SK-N-MC (cell line): ENCODE measurements around the gene DLD.
"Not testable (repeated sequence)": the region's sequence is repeated elsewhere in the genome, so short reads cannot be mapped to it uniquely, and the experiment has no call there.

ENCODE experiments used
- DNase-seq: peaks from one replicate; pipeline ENCODE4 v3.0.0-alpha.2; 2011; ENCODE audit warnings: low read depth, low spot score
- H3K27ac ChIP-seq: fragments of 200-600 bp; sonication (generic); 2 replicates; pipeline ENCODE4 v1.5.1; 2016; ENCODE audit warnings: mixed run types
- H3K36me3 ChIP-seq: fragments of 200-600 bp; sonication (generic); 2 replicates; pipeline ENCODE4 v1.6.1; 2017; ENCODE audit warnings: antibody characterized with exemption, low read length, mixed read lengths; ENCODE audit not compliant: insufficient read depth
- H3K4me3 ChIP-seq: fragments of 200-600 bp; sonication (generic); 2 replicates; pipeline ENCODE4 v1.5.1; 2016
- H3K9ac ChIP-seq: fragments of 200-600 bp; sonication (generic); 2 replicates; pipeline ENCODE4 v1.8.0; 2017; ENCODE audit warnings: mixed run types, mixed read lengths; ENCODE audit not compliant: insufficient read length
- H3K9me3 ChIP-seq: fragments of 200-600 bp; sonication (generic); 2 replicates; pipeline ENCODE4 v1.6.1; 2017; ENCODE audit warnings: low read depth, mild to moderate bottlenecking, antibody characterized with exemption, low read length, moderate library complexity, mixed read lengths
- EZH2 ChIP-seq: fragments of 200-600 bp; sonication (generic); IDR thresholded peaks from one replicate; pipeline ENCODE4 v1.6.1; 2017; ENCODE audit warnings: antibody characterized with exemption
- FOXP2 ChIP-seq: optimal IDR thresholded peaks from 2 replicates; pipeline ENCODE3; 2011; ENCODE audit warnings: mild to moderate bottlenecking, moderate library complexity; ENCODE audit not compliant: insufficient read depth; ENCODE audit errors: extremely low read length, control extremely low read depth
- POLR2AphosphoS5 ChIP-seq: IDR thresholded peaks from 2 replicates; pipeline ENCODE4 v1.6.1; 2012; ENCODE audit warnings: mild to moderate bottlenecking, low read depth, low read length, borderline replicate concordance

Gene DLD

DNA sequence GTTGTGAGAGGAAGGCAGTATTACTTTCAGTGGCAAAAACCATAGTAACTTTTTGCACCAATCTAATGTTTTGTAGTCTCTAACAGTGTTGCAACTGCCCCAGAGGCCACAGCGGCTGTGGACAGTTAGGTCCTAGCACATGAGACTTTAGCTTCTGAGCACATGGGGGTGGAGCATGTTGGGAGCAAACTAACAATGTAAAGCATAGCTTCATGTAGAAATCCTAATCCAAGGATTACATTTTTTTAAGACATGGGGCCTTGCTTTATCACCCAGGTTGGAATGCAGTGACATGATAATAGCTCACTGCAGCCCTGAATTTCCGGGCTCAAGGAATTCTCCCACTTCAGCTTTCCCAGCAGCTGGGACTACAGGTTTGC lies 62.9 kb downstream of the DLD start:
- H3K36me3 ChIP-seq, result peaks cover 97% of the 10 kb centered on the region
- H3K4me3 ChIP-seq, result no peak overlapping the region
- TF ChIP-seq EZH2 (no peak), POLR2AphosphoS5 (no peak), FOXP2 (no peak)

DNA sequence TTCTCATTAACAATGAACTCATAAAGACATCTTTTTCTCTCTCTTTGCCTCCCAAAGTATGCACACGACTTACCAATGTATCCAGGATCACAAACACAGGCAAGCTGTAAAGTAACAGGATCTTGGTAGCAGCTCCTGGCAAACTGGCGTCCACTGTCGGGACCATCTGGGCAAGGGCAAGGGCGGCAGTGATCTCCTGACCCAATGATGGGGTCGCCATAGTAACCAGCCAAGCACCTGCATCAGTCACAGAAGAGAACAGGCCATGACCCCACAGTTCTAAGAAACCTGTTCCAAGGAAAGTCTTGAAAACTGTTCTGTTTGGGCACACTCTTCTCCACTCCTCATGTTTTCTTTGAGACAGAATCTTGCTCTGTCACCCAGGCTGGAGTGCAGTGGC lies 64.4 kb downstream of the DLD start:
- H3K4me3 ChIP-seq, result no peak overlapping the region
- peaks cover 97% of the 10 kb centered on the region for H3K36me3 ChIP-seq
- DNase-seq, result no peak

More for the DNA sequence above, 62.9 kb downstream of the DLD start:
- Histone ChIP-seq H3K9me3 (no peaks in the 10 kb centered on the region), H3K9ac (no peak overlapping the region), H3K27ac (no peak overlapping the region)
- DNase-seq, result no peak

DNA sequence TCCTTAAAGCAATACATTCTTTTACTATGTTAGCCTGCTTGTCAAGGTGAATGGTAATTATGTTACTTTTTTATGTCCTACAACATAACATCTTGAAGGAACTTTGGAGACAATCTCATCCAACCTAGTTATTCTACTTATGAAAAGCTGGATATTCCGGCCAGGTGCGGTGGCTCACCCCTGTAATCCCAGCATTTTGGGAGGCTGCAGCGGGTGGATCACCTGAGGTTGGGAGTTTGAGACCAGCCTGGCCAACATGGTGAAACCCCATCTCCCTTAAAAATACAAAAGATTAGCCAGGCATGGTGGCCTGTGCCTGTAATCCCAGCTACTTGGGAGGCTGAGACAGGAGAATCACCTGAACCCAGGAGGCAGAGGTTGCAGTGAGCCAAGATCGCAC lies 66.0 kb downstream of the DLD start:
- not testable (repeated sequence) for DNase-seq, H3K9ac ChIP-seq, H3K27ac ChIP-seq, H3K4me3 ChIP-seq, H3K9me3 ChIP-seq
- peaks cover 97% of the 10 kb centered on the region for H3K36me3 ChIP-seq

More for the DNA sequence above, 64.4 kb downstream of the DLD start:
- no peaks in the 10 kb centered on the region for H3K9me3 ChIP-seq
- no peak overlapping the region for H3K9ac ChIP-seq
- H3K27ac ChIP-seq, result no peak overlapping the region
- TF ChIP-seq POLR2AphosphoS5, result no peak
- no peak for TF ChIP-seq EZH2
- TF ChIP-seq FOXP2, result no peak

DNA sequence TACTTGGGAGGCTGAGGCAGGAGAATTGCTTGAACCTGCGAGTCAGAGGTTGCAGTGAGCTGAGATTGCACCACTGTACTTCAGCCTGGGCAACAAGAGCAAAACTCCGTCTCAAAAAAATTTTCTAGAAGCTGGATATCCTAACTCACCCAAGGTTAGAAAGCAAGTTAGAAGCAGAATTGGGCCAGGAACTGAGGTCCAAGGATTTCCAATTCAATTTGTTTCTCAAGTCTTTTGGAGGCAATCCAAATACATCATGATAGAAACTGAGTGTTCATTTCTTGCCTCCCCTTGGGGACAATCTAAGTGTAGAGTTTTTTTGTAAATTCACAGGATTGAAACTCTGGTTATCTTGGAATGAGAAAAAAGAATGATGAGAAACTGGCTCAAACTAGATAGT lies 66.5 kb downstream of the DLD start:
- H3K27ac ChIP-seq, result no peak overlapping the region
- peaks cover 95% of the 10 kb centered on the region for H3K36me3 ChIP-seq
- TF ChIP-seq EZH2 (no peak), FOXP2 (no peak), POLR2AphosphoS5 (no peak)
- no peak for DNase-seq
- H3K9ac ChIP-seq, result no peak overlapping the region
- H3K9me3 ChIP-seq, result no peaks in the 10 kb centered on the region
- no peak overlapping the region for H3K4me3 ChIP-seq

DNA sequence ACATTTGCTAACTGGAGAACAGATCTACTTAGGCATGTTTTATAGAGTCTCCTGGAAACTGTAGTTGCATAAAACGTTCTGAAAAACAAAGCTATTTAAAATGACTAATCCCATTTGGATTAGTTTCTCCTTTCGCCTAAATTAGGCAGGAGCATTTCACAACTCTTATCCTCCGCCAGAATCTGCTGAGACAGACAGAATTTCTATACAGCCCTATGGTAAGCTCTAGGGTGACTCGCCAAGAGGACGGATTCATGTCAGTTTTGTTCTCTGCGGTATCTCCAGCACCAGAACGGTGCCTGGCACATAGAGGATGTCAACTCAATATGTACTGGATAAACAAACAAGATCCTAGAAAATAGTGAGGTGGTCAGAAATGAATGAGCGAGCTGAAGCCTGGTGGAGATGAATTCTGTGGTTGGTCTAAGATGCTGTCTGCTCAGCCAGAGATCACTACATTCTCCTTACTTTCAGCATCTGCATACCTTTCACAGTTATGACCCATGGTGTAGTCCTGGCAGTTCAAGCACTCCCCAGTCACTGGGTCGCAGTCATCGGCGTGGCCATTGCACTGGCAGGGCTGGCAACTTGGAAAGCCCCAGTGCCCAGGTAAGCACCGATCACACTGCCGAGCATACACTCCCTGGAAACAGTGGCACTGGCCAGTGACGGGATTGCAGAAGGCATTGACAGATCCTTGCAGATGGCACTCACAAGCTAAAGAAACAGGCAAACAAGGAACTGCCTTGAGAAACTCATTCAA lies 68.0 kb downstream of the DLD start:
- Histone ChIP-seq H3K4me3 (no peak overlapping the region), H3K36me3 (peaks cover 95% of the 10 kb centered on the region), H3K9me3 (no peaks in the 10 kb centered on the region), H3K27ac (peak overlapping the region; percentile 66), H3K9ac (no peak overlapping the region)
- peak; percentile 30 for DNase-seq
- TF ChIP-seq EZH2 (no peak), POLR2AphosphoS5 (no peak), FOXP2 (no peak)

DNA sequence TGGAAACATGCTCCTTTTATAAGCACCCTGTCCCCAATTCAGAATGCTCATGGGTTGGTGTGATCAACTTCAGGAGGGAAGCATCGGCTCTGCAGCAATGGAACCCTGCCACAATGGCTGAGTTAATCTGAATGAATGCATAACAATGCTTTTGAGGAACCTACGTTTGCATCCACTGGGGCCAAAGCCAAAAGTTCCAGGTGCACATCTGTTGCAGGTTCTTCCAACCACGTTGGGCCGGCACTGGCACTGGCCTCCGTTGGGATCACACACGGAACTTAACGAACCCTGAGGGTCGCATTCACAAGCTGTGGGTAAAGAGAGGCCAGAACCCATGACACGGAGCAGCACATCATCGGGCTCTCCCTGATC lies 68.5 kb downstream of the DLD start:
- Histone ChIP-seq H3K4me3 (no peak overlapping the region), H3K9ac (no peak overlapping the region), H3K9me3 (no peaks in the 10 kb centered on the region), H3K27ac (0 out of 2 replicates have a peak overlapping the region, but pooled peaks have one; percentile 66), H3K36me3 (peaks cover 96% of the 10 kb centered on the region)
- TF ChIP-seq POLR2AphosphoS5 (no peak), FOXP2 (no peak), EZH2 (no peak)
- DNase-seq, result no peak

DNA sequence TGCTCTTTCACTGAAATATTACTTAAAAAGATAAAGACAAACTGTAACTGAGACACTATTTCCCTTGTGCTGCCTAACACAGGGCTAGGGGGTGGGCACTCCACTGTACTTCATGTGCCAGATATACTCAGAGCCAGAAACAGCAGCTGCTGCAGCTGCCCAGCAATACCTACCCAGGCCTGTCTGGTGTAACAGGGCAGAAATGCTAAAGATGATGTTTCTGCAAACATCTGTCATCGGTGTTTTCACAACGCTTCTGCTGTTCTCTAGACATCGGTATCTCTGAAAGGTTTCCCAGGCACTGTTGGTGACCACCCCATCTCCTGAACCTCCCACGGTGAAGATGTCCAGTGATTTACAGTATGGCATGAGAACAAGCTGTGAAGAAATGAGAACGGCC lies 69.3 kb downstream of the DLD start:
- Histone ChIP-seq H3K9me3 (no peaks in the 10 kb centered on the region), H3K36me3 (peaks cover 96% of the 10 kb centered on the region), H3K9ac (no peak overlapping the region), H3K4me3 (no peak overlapping the region), H3K27ac (no peak overlapping the region)
- no peak for TF ChIP-seq POLR2AphosphoS5
- TF ChIP-seq FOXP2, result no peak
- TF ChIP-seq EZH2, result no peak
- DNase-seq, result no peak

DNA sequence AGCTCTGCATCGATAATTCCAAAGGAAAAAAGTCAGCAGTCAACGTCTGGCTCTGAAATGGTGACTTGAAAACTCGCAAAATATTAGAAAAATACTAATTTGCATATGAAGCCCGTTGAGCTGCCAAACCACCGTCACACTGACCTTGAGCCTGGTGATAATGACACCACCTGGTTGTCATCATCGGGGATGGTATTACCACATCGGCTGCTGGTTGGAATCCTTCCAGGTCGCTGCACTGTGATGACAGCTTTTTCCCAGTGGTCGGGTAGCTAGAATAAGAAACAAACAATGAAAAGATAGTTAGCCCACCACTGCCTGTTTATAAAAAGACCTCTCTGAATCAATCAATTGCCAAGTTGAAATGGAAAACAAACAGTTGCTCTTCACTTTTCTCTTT lies 70.4 kb downstream of the DLD start:
- peaks cover 95% of the 10 kb centered on the region for H3K36me3 ChIP-seq
- H3K9ac ChIP-seq, result no peak overlapping the region
- TF ChIP-seq POLR2AphosphoS5, result no peak
- no peak for TF ChIP-seq FOXP2
- no peak for TF ChIP-seq EZH2
- H3K4me3 ChIP-seq, result no peak overlapping the region
- no peaks in the 10 kb centered on the region for H3K9me3 ChIP-seq
- no peak overlapping the region for H3K27ac ChIP-seq
- no peak for DNase-seq

DNA sequence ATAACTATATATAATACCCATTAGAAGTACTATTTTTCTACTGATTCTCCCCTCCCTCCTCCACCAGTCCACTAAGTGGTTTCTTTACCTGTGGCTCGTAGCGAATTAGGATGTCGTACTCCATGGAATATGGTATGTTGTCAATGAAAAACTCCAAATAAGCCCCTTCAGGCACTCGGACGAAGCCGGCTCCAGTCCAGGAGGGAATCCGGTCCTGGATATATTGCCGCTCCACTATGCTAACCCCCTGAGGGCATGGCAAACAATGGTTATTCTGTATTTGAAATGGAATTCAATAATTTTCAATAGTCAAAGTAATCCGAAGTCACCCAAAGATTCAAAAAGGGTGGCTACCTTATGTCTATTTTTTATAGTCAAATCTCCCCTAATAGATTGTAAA lies 71.8 kb downstream of the DLD start:
- TF ChIP-seq EZH2 (no peak), FOXP2 (no peak), POLR2AphosphoS5 (no peak)
- H3K27ac ChIP-seq, result no peak overlapping the region
- DNase-seq, result no peak
- no peaks in the 10 kb centered on the region for H3K9me3 ChIP-seq
- no peak overlapping the region for H3K4me3 ChIP-seq
- peaks cover 95% of the 10 kb centered on the region for H3K36me3 ChIP-seq
- no peak overlapping the region for H3K9ac ChIP-seq
